ENCODE measurements around the gene ORAI3.

Gene ORAI3

DNA sequence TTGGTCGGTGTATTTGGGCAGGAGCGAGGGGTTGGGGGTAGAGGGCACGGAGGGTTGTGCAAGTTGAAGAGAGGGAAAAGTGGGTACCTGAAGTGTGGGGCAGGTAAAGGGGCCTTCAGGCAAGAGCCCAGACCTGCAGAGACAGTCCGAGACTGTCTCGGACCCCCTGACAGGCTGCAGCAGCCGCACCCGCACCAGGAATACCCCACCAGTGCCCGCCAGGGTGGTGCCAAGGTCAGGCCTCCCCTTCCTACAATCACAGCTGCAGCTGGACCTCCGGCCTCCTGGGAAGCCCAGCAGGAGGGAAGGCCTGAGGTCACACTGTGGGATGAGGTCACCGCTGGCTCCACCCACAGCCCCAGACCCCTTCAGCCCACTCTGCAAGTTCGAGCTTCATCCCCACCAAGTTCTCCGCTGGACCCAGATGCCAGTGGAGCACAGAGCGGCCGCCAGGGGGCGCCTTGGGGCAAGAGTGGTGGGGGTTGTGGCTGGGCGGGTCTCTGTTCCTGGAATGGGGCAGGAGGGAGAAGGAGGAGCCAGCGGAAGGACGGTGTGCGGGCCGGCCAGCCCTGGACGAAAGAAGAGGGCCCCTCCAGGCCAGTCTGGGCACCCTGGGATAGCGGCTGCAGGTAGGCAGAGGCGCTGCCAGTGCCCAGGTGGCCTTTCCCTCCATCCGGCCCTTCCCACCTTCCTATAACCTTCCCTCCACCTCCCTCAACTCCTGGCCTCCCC is 36.0 kb downstream of the ORAI3 start, which contains the start of gene HSD3B7:
HSD3B7 (plus strand) TSS at position 539 of the 732 bp plus-strand sequence. CDS start 452 bp downstream, outside the sequence.
- Histone ChIP-seq H3K4me1 (ENCODE audit: control insufficient read depth, insufficient read depth, low read length, poor library complexity, severe bottlenecking) (peaks cover 13% of the 10 kb centered on the region), H3K4me3 (ENCODE audit: extremely low read depth, insufficient read depth, low read length, poor library complexity, severe bottlenecking) (no peak within 1 kb of the TSS), H3K9me3 (ENCODE audit: control insufficient read depth, low read length) (no peaks in the 10 kb centered on the region), H3K27ac (ENCODE audit: low read depth, low read length, severe bottlenecking) (peak within 1 kb of the TSS; percentile 3), H3K36me3 (ENCODE audit: control insufficient read depth, insufficient read depth, low read length) (peaks cover 45% of the 10 kb centered on the region)
- 42 to 47% methylated on average over 9 to 17 of the region's 24 CpGs for WGBS, 2 experiments (ENCODE audit: insufficient coverage in 2 of 2)

DNA sequence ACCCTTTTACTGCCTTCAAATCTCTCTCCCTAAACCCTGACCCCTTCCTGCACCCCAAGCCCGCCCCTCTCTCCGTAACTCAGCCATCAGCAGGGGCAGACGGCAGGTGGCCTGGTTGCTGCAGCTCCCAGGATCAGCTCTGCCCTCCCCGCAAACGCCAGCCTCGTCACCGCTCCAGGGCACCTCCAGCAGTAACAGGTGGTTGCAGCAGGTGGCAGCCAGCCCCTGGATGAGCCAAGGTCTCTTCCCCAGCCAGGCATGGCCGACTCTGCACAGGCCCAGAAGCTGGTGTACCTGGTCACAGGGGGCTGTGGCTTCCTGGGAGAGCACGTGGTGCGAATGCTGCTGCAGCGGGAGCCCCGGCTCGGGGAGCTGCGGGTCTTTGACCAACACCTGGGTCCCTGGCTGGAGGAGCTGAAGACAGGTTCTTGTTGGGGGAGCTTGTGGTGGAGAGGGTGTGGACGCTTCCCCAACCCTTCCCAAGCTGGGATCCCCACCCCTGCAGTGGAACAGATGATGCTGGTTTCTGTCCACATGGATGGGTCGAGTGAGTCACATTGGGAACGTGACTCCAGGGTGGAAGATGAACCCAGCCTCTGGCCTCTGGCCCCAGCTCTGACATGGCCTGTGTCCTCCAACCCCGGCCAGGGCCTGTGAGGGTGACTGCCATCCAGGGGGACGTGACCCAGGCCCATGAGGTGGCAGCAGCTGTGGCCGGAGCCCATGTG is 36.7 kb downstream of the ORAI3 start:
- Histone ChIP-seq H3K9me3 (ENCODE audit: control insufficient read depth, low read length) (no peaks in the 10 kb centered on the region), H3K36me3 (ENCODE audit: control insufficient read depth, insufficient read depth, low read length) (peaks cover 38% of the 10 kb centered on the region), H3K27ac (ENCODE audit: low read depth, low read length, severe bottlenecking) (no peak overlapping the region), H3K4me1 (ENCODE audit: control insufficient read depth, insufficient read depth, low read length, poor library complexity, severe bottlenecking) (peaks cover 13% of the 10 kb centered on the region), H3K4me3 (ENCODE audit: extremely low read depth, insufficient read depth, low read length, poor library complexity, severe bottlenecking) (no peak overlapping the region)
- WGBS, 2 experiments (ENCODE audit: insufficient coverage in 2 of 2), result 89 to 91% methylated on average over 15 to 18 of the region's 20 CpGs

DNA sequence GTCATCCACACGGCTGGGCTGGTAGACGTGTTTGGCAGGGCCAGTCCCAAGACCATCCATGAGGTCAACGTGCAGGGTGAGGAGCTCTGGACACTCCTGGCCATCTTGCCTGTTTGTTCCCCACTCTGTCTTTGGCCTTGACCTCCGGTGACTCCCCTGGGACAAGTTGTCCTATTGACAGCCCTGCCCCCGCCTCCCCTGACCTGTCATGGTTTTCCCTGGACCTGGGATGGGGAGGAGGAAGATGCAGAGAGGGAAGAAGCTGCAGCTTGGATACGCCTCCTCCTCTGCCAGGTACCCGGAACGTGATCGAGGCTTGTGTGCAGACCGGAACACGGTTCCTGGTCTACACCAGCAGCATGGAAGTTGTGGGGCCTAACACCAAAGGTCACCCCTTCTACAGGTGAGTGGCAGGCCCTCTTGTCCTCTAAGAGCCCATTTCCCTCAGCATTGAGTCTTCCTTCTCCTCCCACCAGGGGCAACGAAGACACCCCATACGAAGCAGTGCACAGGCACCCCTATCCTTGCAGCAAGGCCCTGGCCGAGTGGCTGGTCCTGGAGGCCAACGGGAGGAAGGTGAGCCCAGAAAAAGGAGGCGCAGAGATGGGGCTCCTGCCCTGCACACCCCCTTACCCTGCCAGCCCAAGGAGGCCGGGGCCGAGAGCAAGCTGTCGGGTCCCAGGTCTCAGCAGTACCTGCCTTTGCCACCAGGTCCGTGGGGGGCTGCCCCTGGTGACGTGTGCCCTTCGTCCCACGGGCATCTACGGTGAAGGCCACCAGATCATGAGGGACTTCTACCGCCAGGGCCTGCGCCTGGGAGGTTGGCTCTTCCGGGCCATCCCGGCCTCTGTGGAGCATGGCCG is 37.5 kb downstream of the ORAI3 start:
- WGBS, 2 experiments (ENCODE audit: insufficient coverage in 2 of 2), result 91 to 95% methylated on average over 18 to 27 of the region's 29 CpGs
- Histone ChIP-seq H3K9me3 (ENCODE audit: control insufficient read depth, low read length) (no peaks in the 10 kb centered on the region), H3K4me3 (ENCODE audit: extremely low read depth, insufficient read depth, low read length, poor library complexity, severe bottlenecking) (no peak overlapping the region), H3K4me1 (ENCODE audit: control insufficient read depth, insufficient read depth, low read length, poor library complexity, severe bottlenecking) (peaks cover 13% of the 10 kb centered on the region), H3K36me3 (ENCODE audit: control insufficient read depth, insufficient read depth, low read length) (peaks cover 31% of the 10 kb centered on the region), H3K27ac (ENCODE audit: low read depth, low read length, severe bottlenecking) (no peak overlapping the region)

DNA sequence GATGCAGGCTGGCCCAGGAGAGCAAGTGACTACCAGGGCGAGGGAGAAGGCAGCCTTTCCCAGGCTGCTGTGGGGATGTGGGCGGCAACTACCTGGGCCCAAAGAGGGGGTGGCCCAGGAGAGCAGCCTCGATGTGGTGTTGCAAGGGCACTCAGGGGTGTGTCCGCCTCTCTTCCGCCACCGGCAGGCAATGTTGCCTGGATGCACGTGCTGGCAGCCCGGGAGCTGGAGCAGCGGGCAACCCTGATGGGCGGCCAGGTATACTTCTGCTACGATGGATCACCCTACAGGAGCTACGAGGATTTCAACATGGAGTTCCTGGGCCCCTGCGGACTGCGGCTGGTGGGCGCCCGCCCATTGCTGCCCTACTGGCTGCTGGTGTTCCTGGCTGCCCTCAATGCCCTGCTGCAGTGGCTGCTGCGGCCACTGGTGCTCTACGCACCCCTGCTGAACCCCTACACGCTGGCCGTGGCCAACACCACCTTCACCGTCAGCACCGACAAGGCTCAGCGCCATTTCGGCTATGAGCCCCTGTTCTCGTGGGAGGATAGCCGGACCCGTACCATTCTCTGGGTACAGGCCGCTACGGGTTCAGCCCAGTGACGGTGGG is 38.8 kb downstream of the ORAI3 start:
- Histone ChIP-seq H3K4me3 (ENCODE audit: extremely low read depth, insufficient read depth, low read length, poor library complexity, severe bottlenecking) (no peak overlapping the region), H3K36me3 (ENCODE audit: control insufficient read depth, insufficient read depth, low read length) (peaks cover 21% of the 10 kb centered on the region), H3K27ac (ENCODE audit: low read depth, low read length, severe bottlenecking) (no peak overlapping the region), H3K4me1 (ENCODE audit: control insufficient read depth, insufficient read depth, low read length, poor library complexity, severe bottlenecking) (peaks cover 17% of the 10 kb centered on the region), H3K9me3 (ENCODE audit: control insufficient read depth, low read length) (no peaks in the 10 kb centered on the region)
- 96 to 97% methylated on average over 27 to 30 of the region's 30 CpGs for WGBS, 2 experiments (ENCODE audit: insufficient coverage in 2 of 2)

DNA sequence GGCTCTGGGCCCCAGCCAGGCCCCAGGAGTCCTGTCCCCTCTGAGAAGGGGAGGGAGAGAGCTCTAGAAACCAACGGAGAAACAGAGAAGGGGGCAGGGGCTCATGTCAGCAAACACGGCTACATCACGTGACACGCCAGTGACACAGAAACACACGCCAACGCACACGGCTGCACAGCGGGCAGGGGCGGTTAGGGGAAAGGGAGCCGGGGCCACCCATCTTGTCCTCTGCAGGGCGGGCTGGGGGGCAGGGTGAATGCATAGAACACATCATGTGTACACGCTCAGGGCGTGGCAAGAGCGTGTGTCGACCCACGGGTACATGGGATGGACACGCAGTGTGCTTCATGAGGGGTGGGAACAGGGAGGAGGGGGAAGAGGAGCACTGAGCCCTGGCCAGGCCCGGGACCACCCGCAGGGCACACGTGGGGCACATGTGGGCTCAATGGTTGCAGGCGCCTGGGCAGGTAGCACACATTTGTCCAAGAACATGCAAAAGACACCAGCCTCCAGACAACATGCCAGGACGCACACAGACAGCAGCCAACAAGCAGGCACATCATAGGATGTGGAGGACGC is 40.7 kb downstream of the ORAI3 start:
- H3K4me3 ChIP-seq (ENCODE audit: extremely low read depth, insufficient read depth, low read length, poor library complexity, severe bottlenecking), result no peak overlapping the region
- H3K4me1 ChIP-seq (ENCODE audit: control insufficient read depth, insufficient read depth, low read length, poor library complexity, severe bottlenecking), result peaks cover 13% of the 10 kb centered on the region
- H3K36me3 ChIP-seq (ENCODE audit: control insufficient read depth, insufficient read depth, low read length), result peaks cover 8% of the 10 kb centered on the region
- 96% methylated on average over 21 to 23 of the region's 23 CpGs for WGBS, 2 experiments (ENCODE audit: insufficient coverage in 2 of 2)
- no peaks in the 10 kb centered on the region for H3K9me3 ChIP-seq (ENCODE audit: control insufficient read depth, low read length)
- no peak overlapping the region for H3K27ac ChIP-seq (ENCODE audit: low read depth, low read length, severe bottlenecking)

DNA sequence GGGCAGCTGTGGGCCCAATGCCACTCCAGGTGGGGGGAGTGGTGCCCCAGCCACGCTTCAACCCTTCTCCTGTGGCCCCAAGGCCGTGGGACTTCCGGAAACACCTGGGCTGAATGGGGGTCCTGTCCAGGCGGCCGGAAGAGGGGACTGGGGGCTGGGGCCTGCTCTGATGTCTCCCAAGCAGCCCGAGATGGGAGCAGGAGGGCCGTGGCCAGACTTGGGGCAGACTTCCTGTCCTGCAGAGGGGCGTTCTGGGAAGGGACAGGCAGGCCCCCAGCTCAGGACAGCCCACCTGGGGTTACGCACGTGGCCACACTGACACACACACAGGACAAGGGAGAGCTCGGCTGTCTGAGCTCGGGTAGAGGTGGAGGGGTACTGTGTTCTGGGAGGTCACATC is 41.2 kb downstream of the ORAI3 start:
- no peak overlapping the region for H3K4me3 ChIP-seq (ENCODE audit: extremely low read depth, insufficient read depth, low read length, poor library complexity, severe bottlenecking)
- peaks cover 7% of the 10 kb centered on the region for H3K36me3 ChIP-seq (ENCODE audit: control insufficient read depth, insufficient read depth, low read length)
- H3K4me1 ChIP-seq (ENCODE audit: control insufficient read depth, insufficient read depth, low read length, poor library complexity, severe bottlenecking), result peaks cover 10% of the 10 kb centered on the region
- 84 to 87% methylated on average over 7 to 8 of the region's 12 CpGs for WGBS, 2 experiments (ENCODE audit: insufficient coverage in 2 of 2)
- H3K27ac ChIP-seq (ENCODE audit: low read depth, low read length, severe bottlenecking), result no peak overlapping the region
- H3K9me3 ChIP-seq (ENCODE audit: control insufficient read depth, low read length), result no peaks in the 10 kb centered on the region

DNA sequence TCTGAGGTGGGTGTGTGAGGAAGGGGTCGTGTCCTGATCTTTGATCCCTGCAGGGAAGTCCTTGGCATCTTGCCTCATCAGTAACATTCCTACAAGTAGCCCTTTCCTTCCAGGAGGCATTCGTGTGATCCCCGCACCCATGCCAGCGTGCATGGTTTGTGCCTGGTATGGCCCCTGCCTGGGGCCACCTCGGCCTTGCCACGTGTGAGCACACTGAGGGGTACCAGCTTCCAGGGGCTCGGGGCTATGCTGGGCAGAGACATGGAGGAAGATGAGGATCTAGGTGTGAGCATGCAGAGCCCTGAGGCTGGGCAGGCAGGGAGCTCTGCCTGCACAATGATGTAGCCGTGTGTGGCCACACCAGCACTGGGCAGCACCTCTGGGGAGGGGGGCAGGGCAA is 42.2 kb downstream of the ORAI3 start:
- Histone ChIP-seq H3K4me1 (ENCODE audit: control insufficient read depth, insufficient read depth, low read length, poor library complexity, severe bottlenecking) (peaks cover 4% of the 10 kb centered on the region), H3K36me3 (ENCODE audit: control insufficient read depth, insufficient read depth, low read length) (peaks cover 7% of the 10 kb centered on the region), H3K9me3 (ENCODE audit: control insufficient read depth, low read length) (no peaks in the 10 kb centered on the region), H3K4me3 (ENCODE audit: extremely low read depth, insufficient read depth, low read length, poor library complexity, severe bottlenecking) (no peak overlapping the region), H3K27ac (ENCODE audit: low read depth, low read length, severe bottlenecking) (no peak overlapping the region)
- WGBS, 2 experiments (ENCODE audit: insufficient coverage in 2 of 2), result 48 to 82% methylated on average over 3 to 7 of the region's 8 CpGs

DNA sequence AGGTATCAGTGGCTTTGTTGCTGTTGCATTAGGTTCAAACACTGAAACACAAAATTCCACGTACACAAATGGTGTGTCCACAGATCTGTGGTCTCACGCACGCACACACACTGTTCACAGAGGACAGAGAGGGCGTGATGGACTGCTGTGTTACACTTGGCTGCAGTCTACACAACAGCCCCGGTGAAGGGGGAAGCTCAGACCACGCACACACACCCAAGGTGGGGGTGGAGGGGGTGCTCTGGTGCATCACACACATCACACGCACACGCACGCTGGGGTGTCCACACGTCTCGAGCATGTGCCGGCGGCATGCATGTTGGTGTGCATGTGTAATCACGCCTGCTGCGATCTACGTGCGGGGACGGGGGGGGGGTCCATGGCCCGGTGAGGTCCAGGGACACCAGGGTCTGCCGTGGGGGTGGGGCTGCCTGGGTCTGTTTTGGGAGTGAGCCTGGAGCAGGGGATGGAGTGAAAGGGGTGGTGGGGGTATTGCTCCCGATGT is 43.5 kb downstream of the ORAI3 start:
- Histone ChIP-seq H3K36me3 (ENCODE audit: control insufficient read depth, insufficient read depth, low read length) (no peaks in the 10 kb centered on the region), H3K9me3 (ENCODE audit: control insufficient read depth, low read length) (no peaks in the 10 kb centered on the region), H3K4me3 (ENCODE audit: extremely low read depth, insufficient read depth, low read length, poor library complexity, severe bottlenecking) (no peak overlapping the region), H3K27ac (ENCODE audit: low read depth, low read length, severe bottlenecking) (no peak overlapping the region), H3K4me1 (ENCODE audit: control insufficient read depth, insufficient read depth, low read length, poor library complexity, severe bottlenecking) (peaks cover 9% of the 10 kb centered on the region)
- 94 to 97% methylated on average over 8 to 18 of the region's 21 CpGs for WGBS, 2 experiments (ENCODE audit: insufficient coverage in 2 of 2)

DNA sequence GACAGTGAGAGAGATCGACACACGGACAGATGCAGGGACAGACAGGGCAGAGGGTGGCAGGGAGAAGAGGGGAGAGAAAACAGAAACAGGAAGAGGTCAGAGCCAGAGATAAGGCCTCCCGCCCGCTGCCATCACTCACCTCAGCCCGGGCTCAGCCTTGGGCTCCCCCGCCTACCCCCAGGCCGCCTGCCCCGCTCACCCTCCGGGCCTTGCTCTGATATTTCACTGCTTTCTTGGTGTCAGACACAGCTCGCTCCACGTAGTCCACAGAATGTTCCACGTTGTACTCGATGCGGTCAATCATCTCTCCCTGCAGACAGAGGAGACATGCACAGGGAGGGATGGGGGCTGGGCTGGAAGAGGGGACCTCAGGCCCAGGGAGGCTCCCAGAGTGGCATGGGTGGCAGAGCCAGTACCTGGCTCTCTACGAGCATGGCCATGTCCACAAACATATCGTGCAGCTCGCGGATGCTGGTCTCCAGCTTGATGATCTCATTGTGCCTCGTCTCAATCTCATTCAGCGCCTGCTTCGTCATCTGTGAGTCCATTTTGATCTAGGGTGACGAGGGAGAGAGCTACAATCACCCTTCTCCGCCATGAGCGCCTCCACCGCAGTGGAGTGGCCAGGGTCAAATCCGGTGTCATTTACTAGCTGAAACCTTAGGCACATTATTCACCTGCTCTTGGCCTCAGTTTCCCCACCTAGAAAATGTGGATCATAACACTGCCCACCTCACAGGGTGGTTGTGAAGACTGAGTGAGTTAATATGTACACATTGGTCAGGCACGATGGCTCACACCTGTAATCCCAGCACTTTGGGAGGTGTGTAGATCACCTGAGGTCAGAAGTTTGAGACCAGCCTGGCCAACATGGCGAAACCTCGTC is 44.3 kb downstream of the ORAI3 start:
- H3K27ac ChIP-seq (ENCODE audit: low read depth, low read length, severe bottlenecking), result no peak overlapping the region
- H3K4me1 ChIP-seq (ENCODE audit: control insufficient read depth, insufficient read depth, low read length, poor library complexity, severe bottlenecking), result peaks cover 14% of the 10 kb centered on the region
- no peak overlapping the region for H3K4me3 ChIP-seq (ENCODE audit: extremely low read depth, insufficient read depth, low read length, poor library complexity, severe bottlenecking)
- no peaks in the 10 kb centered on the region for H3K36me3 ChIP-seq (ENCODE audit: control insufficient read depth, insufficient read depth, low read length)
- H3K9me3 ChIP-seq (ENCODE audit: control insufficient read depth, low read length), result no peaks in the 10 kb centered on the region
- 88 to 91% methylated on average over 24 to 26 of the region's 29 CpGs for WGBS, 2 experiments (ENCODE audit: insufficient coverage in 2 of 2)
